ENCODE measurements around the gene DDX24. TPM values are rescaled to one million over a fixed set of nuclear protein-coding genes. Genes with fewer than 3 reads are reported as not detected.
A peak's percentile ranks its signal among the peaks of the same experiment; 100 is the strongest.

The DDX24 gene
- total RNA-seq, 1 donor from 2014 or later, result 97.3 TPM

- Histone ChIP-seq H3K27me3 (ENCODE audit: control insufficient read depth, insufficient read depth, low read length) (no peaks in the 10 kb centered on the region), H3K36me3 (ENCODE audit: control insufficient read depth, insufficient read depth, low read length) (no peaks in the 10 kb centered on the region), H3K4me3 (ENCODE audit: low read depth, low read length) (no peak overlapping the region)
- no peak for DNase-seq (ENCODE audit: low read depth)
- no peak for TF ChIP-seq CTCF (IDR thresholded peaks at IDR 0.05; ENCODE audit: insufficient read depth, low read length, poor library complexity, severe bottlenecking)
These were observed 70.4 kb downstream of the DDX24 start for GRCh38 chr14:94010625-94011024.

- H3K27me3 ChIP-seq (ENCODE audit: control insufficient read depth, insufficient read depth, low read length), result peaks cover 3% of the 10 kb centered on the region
- TF ChIP-seq CTCF (IDR thresholded peaks at IDR 0.05; ENCODE audit: insufficient read depth, low read length, poor library complexity, severe bottlenecking), result no peak
These were observed 71.2 kb downstream of the DDX24 start for GRCh38 chr14:94009767-94010166.

GRCh38 chr14:94008234-94008633, 72.8 kb downstream of the DDX24 start:
- no peak overlapping the region for H3K4me3 ChIP-seq (ENCODE audit: low read depth, low read length)
- no peak for DNase-seq (ENCODE audit: low read depth)
- H3K36me3 ChIP-seq (ENCODE audit: control insufficient read depth, insufficient read depth, low read length), result no peaks in the 10 kb centered on the region
- no peak for TF ChIP-seq CTCF (IDR thresholded peaks at IDR 0.05; ENCODE audit: insufficient read depth, low read length, poor library complexity, severe bottlenecking)
- H3K27me3 ChIP-seq (ENCODE audit: control insufficient read depth, insufficient read depth, low read length), result peaks cover 5% of the 10 kb centered on the region

More at GRCh38 chr14:94009767-94010166, 71.2 kb downstream of the DDX24 start:
- H3K4me3 ChIP-seq (ENCODE audit: low read depth, low read length), result no peak overlapping the region
- no peaks in the 10 kb centered on the region for H3K36me3 ChIP-seq (ENCODE audit: control insufficient read depth, insufficient read depth, low read length)
- peak; percentile 75 for DNase-seq (ENCODE audit: low read depth)

GRCh38 chr14:94005324-94006073, 75.5 kb downstream of the DDX24 start:
- H3K4me3 ChIP-seq (ENCODE audit: low read depth, low read length), result no peak overlapping the region
- TF ChIP-seq CTCF (IDR thresholded peaks at IDR 0.05; ENCODE audit: insufficient read depth, low read length, poor library complexity, severe bottlenecking), result peak; percentile 43
- H3K27me3 ChIP-seq (ENCODE audit: control insufficient read depth, insufficient read depth, low read length), result peaks cover 7% of the 10 kb centered on the region
- DNase-seq (ENCODE audit: low read depth), result no peak
- no peaks in the 10 kb centered on the region for H3K36me3 ChIP-seq (ENCODE audit: control insufficient read depth, insufficient read depth, low read length)

GRCh38 chr14:94004015-94004414, 77.0 kb downstream of the DDX24 start:
- H3K27me3 ChIP-seq (ENCODE audit: control insufficient read depth, insufficient read depth, low read length), result peaks cover 7% of the 10 kb centered on the region
- no peak overlapping the region for H3K4me3 ChIP-seq (ENCODE audit: low read depth, low read length)
- no peaks in the 10 kb centered on the region for H3K36me3 ChIP-seq (ENCODE audit: control insufficient read depth, insufficient read depth, low read length)
- TF ChIP-seq CTCF (IDR thresholded peaks at IDR 0.05; ENCODE audit: insufficient read depth, low read length, poor library complexity, severe bottlenecking), result no peak
- DNase-seq (ENCODE audit: low read depth), result no peak

- no peak for DNase-seq (ENCODE audit: low read depth)
- Histone ChIP-seq H3K27me3 (ENCODE audit: control insufficient read depth, insufficient read depth, low read length) (peaks cover 7% of the 10 kb centered on the region), H3K4me3 (ENCODE audit: low read depth, low read length) (no peak overlapping the region), H3K36me3 (ENCODE audit: control insufficient read depth, insufficient read depth, low read length) (no peaks in the 10 kb centered on the region)
- TF ChIP-seq CTCF (IDR thresholded peaks at IDR 0.05; ENCODE audit: insufficient read depth, low read length, poor library complexity, severe bottlenecking), result no peak
These were observed 77.6 kb downstream of the DDX24 start for GRCh38 chr14:94003397-94003796.

All from kidney epithelial cell (primary cell).